GM23338 (cell line): ENCODE results near the gene MYCBPAP. TPM values are rescaled to one million over a fixed set of nuclear protein-coding genes. Genes with fewer than 3 reads are reported as not detected.

Experiments used
- ATAC-seq: fragments of 200-7000 bp; cut with Tn5 transposase; 3 replicates; pipeline ENCODE4 v1.9.1; 2020
- DNase-seq: peaks from one replicate; pipeline ENCODE4 v3.0.0-alpha.2; 2015; ENCODE audit warnings: low spot score
- H2AFZ ChIP-seq: fragments of 200-600 bp; sonication (generic); 2 replicates; pipeline ENCODE4 v1.8.0; 2016; ENCODE audit warnings: antibody characterized with exemption, mild to moderate bottlenecking, moderate library complexity
- H3F3A ChIP-seq: fragments of 200-600 bp; sonication (generic); replicated peaks from 2 replicates; pipeline ENCODE4 v1.8.0; 2017; ENCODE audit warnings: antibody characterized with exemption, mixed run types, low read depth
- H3K27ac ChIP-seq: fragments of 200-600 bp; sonication (generic); 2 replicates; pipeline ENCODE4 v1.6.1; 2016; ENCODE audit warnings: low read depth
- H3K27me3 ChIP-seq: fragments of 200-600 bp; sonication (generic); 2 replicates; pipeline ENCODE4 v1.8.0; 2016; ENCODE audit warnings: mild to moderate bottlenecking, mixed run types, moderate library complexity; ENCODE audit not compliant: insufficient read depth
- H3K36me3 ChIP-seq: fragments of 200-600 bp; sonication (generic); 2 replicates; pipeline ENCODE4 v1.8.0; 2016; ENCODE audit warnings: mild to moderate bottlenecking; ENCODE audit not compliant: insufficient read depth
- H3K4me1 ChIP-seq: fragments of 200-600 bp; sonication (generic); 2 replicates; pipeline ENCODE4 v1.8.0; 2016; ENCODE audit warnings: mild to moderate bottlenecking, moderate library complexity; ENCODE audit not compliant: insufficient read depth
- H3K4me2 ChIP-seq: fragments of 200-600 bp; sonication (generic); 2 replicates; pipeline ENCODE4 v1.7.1; 2017; ENCODE audit warnings: mixed run types
- H3K4me3 ChIP-seq: fragments of 200-600 bp; sonication (generic); 2 replicates; pipeline ENCODE4 v1.6.1; 2016; ENCODE audit warnings: mixed run types
- H3K79me2 ChIP-seq: fragments of 200-600 bp; sonication (generic); replicated peaks from 2 replicates; pipeline ENCODE4 v1.8.0; 2017; ENCODE audit warnings: mild to moderate bottlenecking; ENCODE audit not compliant: insufficient read depth
- H3K9me2 ChIP-seq: fragments of 200-600 bp; sonication (generic); 2 replicates; pipeline ENCODE4 v1.8.0; 2017; ENCODE audit not compliant: insufficient read depth
- H4K20me1 ChIP-seq: fragments of 200-600 bp; sonication (generic); replicated peaks from 2 replicates; pipeline ENCODE4 v1.8.0; 2017; ENCODE audit warnings: mild to moderate bottlenecking; ENCODE audit not compliant: insufficient read depth
- H3K27ac Mint-ChIP-seq: 2 replicates; pipeline ENCODE4 v1.8.0; 2020; ENCODE audit warnings: inconsistent platforms, mild to moderate bottlenecking, moderate library complexity, mixed read lengths
- H3K27me3 Mint-ChIP-seq: 3 replicates; pipeline ENCODE4 v1.8.0; 2022; ENCODE audit warnings: low read depth, mild to moderate bottlenecking, moderate library complexity, mixed read lengths, inconsistent platforms; ENCODE audit not compliant: insufficient read depth, poor library complexity
- H3K36me3 Mint-ChIP-seq: 3 replicates; pipeline ENCODE4 v1.8.0; 2021; ENCODE audit warnings: low read depth, mild to moderate bottlenecking, inconsistent platforms, moderate library complexity, mixed read lengths
- H3K4me1 Mint-ChIP-seq: 3 replicates; pipeline ENCODE4 v1.8.0; 2020; ENCODE audit warnings: mild to moderate bottlenecking, inconsistent platforms, mixed read lengths
- H3K4me3 Mint-ChIP-seq: 3 replicates; pipeline ENCODE4 v1.8.0; 2021; ENCODE audit warnings: moderate library complexity, mild to moderate bottlenecking, inconsistent platforms, mixed read lengths
- H3K9me3 Mint-ChIP-seq: 3 replicates; pipeline ENCODE4 v1.8.0; 2020; ENCODE audit warnings: moderate library complexity, mild to moderate bottlenecking, inconsistent platforms, mixed read lengths
- CREB1 ChIP-seq: fragments of 250-450 bp; sonication (Bioruptor Pico); IDR thresholded peaks from 2 replicates; pipeline ENCODE4 v1.5.0; 2020; ENCODE audit warnings: low read depth, mild to moderate bottlenecking, moderate library complexity
- ETS1 ChIP-seq: IDR thresholded peaks from 2 replicates; pipeline ENCODE4 v1.6.1; 2016; ENCODE audit warnings: antibody characterized with exemption
- EZH2 ChIP-seq: fragments of 200-600 bp; sonication (generic); IDR thresholded peaks from one replicate; pipeline ENCODE4 v1.8.0; 2017; ENCODE audit warnings: antibody characterized with exemption, mild to moderate bottlenecking, low read depth; ENCODE audit not compliant: unreplicated experiment
- NANOG ChIP-seq: IDR thresholded peaks from 2 replicates; pipeline ENCODE4 v1.6.1; 2016; ENCODE audit warnings: antibody characterized with exemption, borderline replicate concordance
- POLR2AphosphoS5 ChIP-seq: IDR thresholded peaks from 2 replicates; pipeline ENCODE4 v1.6.1; 2016; ENCODE audit warnings: antibody characterized with exemption, low read depth
- STAT1 ChIP-seq: IDR thresholded peaks from one replicate; pipeline ENCODE4 v1.6.1; 2016; ENCODE audit warnings: antibody characterized with exemption; ENCODE audit not compliant: unreplicated experiment
- ZNF114 ChIP-seq: fragments of 250-450 bp; sonication (Bioruptor Pico); IDR thresholded peaks from 2 replicates; pipeline ENCODE4 v1.5.0; 2020; ENCODE audit warnings: mild to moderate bottlenecking, moderate library complexity
- ZNF462 ChIP-seq: fragments of 250-450 bp; sonication (Bioruptor Pico); IDR thresholded peaks from 2 replicates; pipeline ENCODE4 v1.5.0; 2020; ENCODE audit warnings: mild to moderate bottlenecking, moderate library complexity
- polyA plus RNA-seq: library from polyadenylated mRNA; unstranded; fragments of >200 nt; fragmentation: Nextera tagmentation; extraction: Ambion mirVana; gene quantifications from 2 replicates; pipeline ENCODE4 v1.2.1, GENCODE V29; 2016
- total RNA-seq: library from RNA; depleted of rRNA; stranded (reverse); fragments of >200 nt; shearing (Covaris generic); gene quantifications from 2 replicates; pipeline ENCODE4 v1.2.3, GENCODE V29; 2014

The MYCBPAP gene
- total and polyA plus RNA-seq, 2 experiments from 2014 or later: 0.63 to 1.7 TPM

- TF ChIP-seq ZNF462 (CRISPR knock-in tag): no peak
- TF ChIP-seq ETS1: no peak
- TF ChIP-seq EZH2: no peak
- TF ChIP-seq STAT1: no peak
Observed at GRCh38 chr17:50541402-50541715, 33.1 kb downstream of the MYCBPAP start (continued).

- peak overlapping the region; percentile 83 for H2AFZ ChIP-seq
- H3K4me1 Mint-ChIP-seq: peaks cover 23% of the 10 kb centered on the region
- H3K27me3 ChIP-seq: peaks cover 11% of the 10 kb centered on the region
- no peak for TF ChIP-seq NANOG
- TF ChIP-seq STAT1: no peak
- TF ChIP-seq ZNF114: no peak
- TF ChIP-seq EZH2: peak; percentile 13
- peak; percentile 74 for TF ChIP-seq POLR2AphosphoS5
- TF ChIP-seq CREB1 (CRISPR knock-in tag): no peak
- TF ChIP-seq ETS1: no peak
- no peaks in the 10 kb centered on the region for H4K20me1 ChIP-seq
- peak overlapping the region; percentile 77 for H3K4me3 Mint-ChIP-seq
- peak overlapping the region; percentile 75; the same call in 1 of the 2 replicates for H3K27ac Mint-ChIP-seq
- peaks cover 17% of the 10 kb centered on the region for H3K27me3 Mint-ChIP-seq
- H3K9me2 ChIP-seq: no peaks in the 10 kb centered on the region
- H3K27ac ChIP-seq: no peak overlapping the region
- ATAC-seq: peak; percentile 78
- H3K4me1 ChIP-seq: peaks cover 16% of the 10 kb centered on the region; the same call in 1 of the 2 replicates
- no peaks in the 10 kb centered on the region for H3K79me2 ChIP-seq
- no peaks in the 10 kb centered on the region for H3K36me3 ChIP-seq
- peak; percentile 94 for DNase-seq
- no peaks in the 10 kb centered on the region for H3K9me3 Mint-ChIP-seq
- H3F3A ChIP-seq: no peaks in the 10 kb centered on the region
- peaks cover 3% of the 10 kb centered on the region; the same call in 2 of the 3 replicates for H3K36me3 Mint-ChIP-seq
- peak overlapping the region; percentile 82 for H3K4me2 ChIP-seq
- peak overlapping the region; percentile 77 for H3K4me3 ChIP-seq
Observed at GRCh38 chr17:50541716-50542688, 33.8 kb downstream of the MYCBPAP start.
